ENCODE measurements around the gene SLC38A9.
A peak's percentile ranks its signal among the peaks of the same experiment; 100 is the strongest.
"Not testable (repeated sequence)": the region's sequence is repeated elsewhere in the genome, so short reads cannot be mapped to it uniquely, and the experiment has no call there.

The SLC38A9 gene

GRCh38 chr5:55702598-55703345 lies 9.4 kb downstream of the SLC38A9 start:
- peak; percentile 8 for DNase-seq

- DNase-seq, result peak; percentile 65
Measured at GRCh38 chr5:55701462-55702103, 10.5 kb downstream of the SLC38A9 start.

- DNase-seq, result no peak
Measured at GRCh38 chr5:55700745-55701144, 11.4 kb downstream of the SLC38A9 start.

GRCh38 chr5:55699041-55699688 lies 13.0 kb downstream of the SLC38A9 start:
- DNase-seq, result no peak

GRCh38 chr5:55696704-55697103 lies 15.4 kb downstream of the SLC38A9 start:
- DNase-seq, result not testable (repeated sequence)

GRCh38 chr5:55694152-55694830 lies 17.8 kb downstream of the SLC38A9 start:
- DNase-seq, result peak; percentile 67

GRCh38 chr5:55692509-55692908 lies 19.6 kb downstream of the SLC38A9 start:
- no peak for DNase-seq

- no peak for DNase-seq
Measured at GRCh38 chr5:55692106-55692417, 20.1 kb downstream of the SLC38A9 start.

GRCh38 chr5:55691265-55692105 lies 20.6 kb downstream of the SLC38A9 start:
- peak; percentile 79 for DNase-seq

GRCh38 chr5:55682071-55682470 lies 30.1 kb downstream of the SLC38A9 start:
- DNase-seq, result no peak

- peak; percentile 31 for DNase-seq
Measured at GRCh38 chr5:55681301-55681700, 30.8 kb downstream of the SLC38A9 start.

GRCh38 chr5:55680353-55680752 lies 31.8 kb downstream of the SLC38A9 start:
- DNase-seq, result peak; percentile 58

GRCh38 chr5:55679556-55679955 lies 32.6 kb downstream of the SLC38A9 start:
- DNase-seq, result no peak

GRCh38 chr5:55675119-55675518 lies 37.0 kb downstream of the SLC38A9 start:
- no peak for DNase-seq

- no peak for DNase-seq
Measured at GRCh38 chr5:55674340-55674739, 37.8 kb downstream of the SLC38A9 start.

- no peak for DNase-seq
Measured at GRCh38 chr5:55672477-55672911, 39.6 kb downstream of the SLC38A9 start.

GRCh38 chr5:55671975-55672374 lies 40.1 kb downstream of the SLC38A9 start:
- DNase-seq, result no peak

GRCh38 chr5:55668356-55668755 lies 43.8 kb downstream of the SLC38A9 start:
- DNase-seq, result no peak

- no peak for DNase-seq
Measured at GRCh38 chr5:55667938-55668337, 44.2 kb downstream of the SLC38A9 start.

- DNase-seq, result no peak
Measured at GRCh38 chr5:55665065-55665464, 47.1 kb downstream of the SLC38A9 start.

GRCh38 chr5:55657443-55657842 lies 54.7 kb downstream of the SLC38A9 start:
- DNase-seq, result no peak

- peak; percentile 49 for DNase-seq
Measured at GRCh38 chr5:55650386-55650785, 61.7 kb downstream of the SLC38A9 start.

GRCh38 chr5:55649963-55650362 lies 62.2 kb downstream of the SLC38A9 start:
- DNase-seq, result no peak
